SK-N-SH (cell line): Measurements from ENCODE around the gene ZDHHC24. TPM values are rescaled to one million over a fixed set of nuclear protein-coding genes. Genes with fewer than 3 reads are reported as not detected.

ENCODE experiments used
- CTCF ChIA-PET: fragments of 300-600, 350-600 bp; formaldehyde crosslinking; extraction: SDS; loops from one replicate; lab custom pipeline; 2021; lab: Yijun Ruan, JAX
- POLR2A ChIA-PET: fragments of 350-600 bp; sonication (Branson Sonifier 250); formaldehyde crosslinking; extraction: SDS; loops from one replicate; lab custom pipeline; 2020; ENCODE audit warnings: antibody characterized with exemption, inconsistent platforms; lab: Yijun Ruan, JAX
- DNase-seq: peaks from one replicate; pipeline ENCODE4 v3.0.0; 2012
- H2AFZ ChIP-seq: fragments of 200-600 bp; sonication (generic); 2 replicates; pipeline ENCODE4 v1.8.1; 2016; ENCODE audit warnings: antibody characterized with exemption, mild to moderate bottlenecking, low read depth
- H3F3A ChIP-seq: fragments of 200-600 bp; sonication (generic); replicated peaks from 2 replicates; pipeline ENCODE3; 2016; ENCODE audit warnings: antibody characterized with exemption, mild to moderate bottlenecking; ENCODE audit not compliant: insufficient read depth
- H3K27ac ChIP-seq, 2 experiments: fragments of 200-500 bp in 1 of 2; fragments of 200-600 bp in 1 of 2; sonication (Bioruptor generic) in 1 of 2; sonication (generic), shearing (Covaris generic) in 1 of 2; 2 replicates each; pipeline versions ENCODE4 v1.5.1 to v1.6.1; 2014 to 2016; ENCODE audit warnings: low read depth in 2 of 2, inconsistent platforms in 1 of 2, low read length in 1 of 2, mild to moderate bottlenecking in 1 of 2, mixed read lengths in 1 of 2
- H3K27me3 ChIP-seq: fragments of 200-600 bp; sonication (generic), shearing (Covaris generic); 2 replicates; pipeline ENCODE4 v1.6.1; 2016; ENCODE audit warnings: mixed run types; ENCODE audit not compliant: insufficient read depth
- H3K36me3 ChIP-seq, 2 experiments: fragments of 200-500 bp in 1 of 2; fragments of 200-600 bp in 1 of 2; sonication (Bioruptor generic) in 1 of 2; sonication (generic) in 1 of 2; replicated peaks in 1 of 2; 2 replicates each; pipeline versions ENCODE3 to v1.5.1; 2014 to 2016; ENCODE audit warnings: low read length in 1 of 2, mild to moderate bottlenecking in 1 of 2; ENCODE audit not compliant: insufficient read depth in 2 of 2, control insufficient read depth in 1 of 2
- H3K4me1 ChIP-seq, 2 experiments: fragments of 200-500 bp in 1 of 2; fragments of 200-600 bp in 1 of 2; sonication (Bioruptor generic) in 1 of 2; sonication (generic), shearing (Covaris generic) in 1 of 2; 2 replicates each; pipeline versions ENCODE4 v1.5.1 to v1.6.1; 2014 to 2016; ENCODE audit warnings: low read depth in 1 of 2, low read length in 1 of 2, mixed run types in 1 of 2; ENCODE audit not compliant: insufficient read depth in 2 of 2, control insufficient read depth in 1 of 2
- H3K4me2 ChIP-seq: fragments of 200-600 bp; sonication (generic), shearing (Covaris generic); 2 replicates; pipeline ENCODE4 v1.6.1; 2017; ENCODE audit warnings: mixed run types
- H3K4me3 ChIP-seq, 2 experiments: fragments of 200-500 bp in 1 of 2; fragments of 200-600 bp in 1 of 2; sonication (Bioruptor generic) in 1 of 2; sonication (generic), shearing (Covaris generic) in 1 of 2; 2 replicates each; pipeline versions ENCODE4 v1.5.1 to v1.8.1; 2014 to 2016; ENCODE audit warnings: low read depth in 2 of 2, inconsistent platforms in 1 of 2, low read length in 1 of 2, mild to moderate bottlenecking in 1 of 2, mixed read lengths in 1 of 2, moderate library complexity in 1 of 2
- H3K79me2 ChIP-seq: fragments of 200-600 bp; sonication (generic); 2 replicates; pipeline ENCODE4 v1.8.1; 2017; ENCODE audit warnings: mild to moderate bottlenecking; ENCODE audit not compliant: insufficient read depth
- H3K9ac ChIP-seq: fragments of 200-600 bp; sonication (generic); 2 replicates; pipeline ENCODE4 v1.6.1; 2017; ENCODE audit warnings: mixed run types
- H3K9me2 ChIP-seq: fragments of 200-600 bp; sonication (generic); 2 replicates; pipeline ENCODE4 v1.6.1; 2017; ENCODE audit warnings: mixed run types
- H3K9me3 ChIP-seq: fragments of 200-600 bp; sonication (generic); 2 replicates; pipeline ENCODE4 v1.6.1; 2017; ENCODE audit warnings: mixed run types, mild to moderate bottlenecking, moderate library complexity
- H4K20me1 ChIP-seq: fragments of 200-600 bp; sonication (generic); 2 replicates; pipeline ENCODE4 v1.6.1; 2017; ENCODE audit warnings: mild to moderate bottlenecking, mixed run types; ENCODE audit not compliant: insufficient read depth
- CHD2 ChIP-seq: fragments of 150-350 bp; IDR thresholded peaks from 2 replicates; pipeline ENCODE4 v1.6.1; 2018; ENCODE audit warnings: low read length; ENCODE audit not compliant: partially characterized antibody
- ELF1 ChIP-seq: IDR thresholded peaks from 2 replicates; pipeline ENCODE4 v1.4.0; 2012
- EZH2phosphoT487 ChIP-seq: fragments of 200-600 bp; sonication (generic); IDR thresholded peaks from 2 replicates; pipeline ENCODE4 v1.6.1; 2017; ENCODE audit warnings: low read depth, mixed run types, mild to moderate bottlenecking, antibody characterized with exemption, moderate library complexity, borderline replicate concordance
- RAD21 ChIP-seq: IDR thresholded peaks from 2 replicates; pipeline ENCODE4 v1.6.1; 2012; ENCODE audit warnings: mild to moderate bottlenecking, low read length
- RFX5 ChIP-seq: IDR thresholded peaks from 2 replicates; pipeline ENCODE4 v1.6.1; 2012; ENCODE audit warnings: mild to moderate bottlenecking, improper control_type of control experiment, low read length
- TEAD4 ChIP-seq: IDR thresholded peaks from 2 replicates; pipeline ENCODE4 v1.4.0; 2012; ENCODE audit warnings: mild to moderate bottlenecking, borderline replicate concordance; ENCODE audit not compliant: insufficient read depth
- YY1 ChIP-seq: IDR thresholded peaks from 2 replicates; pipeline ENCODE4 v1.4.0; 2012; ENCODE audit warnings: low read depth, mild to moderate bottlenecking
- WGBS: methylation state at CpG from one replicate; pipeline ENCODE4 v1.1.6; 2017; ENCODE audit warnings: low lambda C conversion rate; 5-methylcytosine and 5-hydroxymethylcytosine counted together
- polyA plus RNA-seq, 3 experiments: library from polyadenylated mRNA; depleted of rRNA; stranded (reverse); fragments of >200 nt; gene quantifications; 2 replicates each; pipeline ENCODE4 v1.2.3, GENCODE V29; 2012
- TF ChIP-seq, protein P1 (sequence below): fragments of 150-350 bp; IDR thresholded peaks from 2 replicates; pipeline ENCODE4 v1.6.1; 2016; ENCODE audit warnings: mild to moderate bottlenecking, low read depth, low read length
- TF ChIP-seq, protein P2 (sequence below): IDR thresholded peaks from 2 replicates; pipeline ENCODE4 v1.4.0; 2012; ENCODE audit warnings: low read depth, borderline replicate concordance
- TF ChIP-seq, protein P3 (sequence below): IDR thresholded peaks from 2 replicates; pipeline ENCODE4; 2012
- TF ChIP-seq, protein P4 (sequence below): IDR thresholded peaks from 2 replicates; pipeline ENCODE4 v1.4.0; 2012; ENCODE audit warnings: low read depth

ZDHHC24 gene
- polyA plus RNA-seq, 1 of the 3 experiments (the other 2 are of a cell fraction): 13.1 TPM

DNA sequence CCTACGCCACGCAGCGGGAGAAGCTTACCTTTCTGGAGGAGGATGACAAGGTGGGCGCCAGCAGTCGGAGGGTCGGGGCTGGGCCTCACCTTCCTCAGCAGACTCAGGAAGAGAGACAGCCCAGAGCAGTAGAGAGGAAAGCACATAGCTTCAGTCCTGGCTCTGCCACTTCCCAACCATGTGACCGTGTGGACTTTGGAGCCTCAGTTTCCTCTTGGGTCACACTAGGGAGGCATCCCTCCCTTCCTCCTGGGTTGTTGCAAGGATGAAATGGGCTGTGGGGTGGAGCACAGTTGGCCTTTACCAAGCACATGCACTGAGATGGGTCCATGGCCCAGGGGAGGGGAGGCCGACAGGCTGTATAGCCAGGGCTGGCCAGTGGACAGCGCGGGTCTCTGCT, 52.7 kb downstream of the ZDHHC24 start (continued):
- TF ChIP-seq, protein P1, sequence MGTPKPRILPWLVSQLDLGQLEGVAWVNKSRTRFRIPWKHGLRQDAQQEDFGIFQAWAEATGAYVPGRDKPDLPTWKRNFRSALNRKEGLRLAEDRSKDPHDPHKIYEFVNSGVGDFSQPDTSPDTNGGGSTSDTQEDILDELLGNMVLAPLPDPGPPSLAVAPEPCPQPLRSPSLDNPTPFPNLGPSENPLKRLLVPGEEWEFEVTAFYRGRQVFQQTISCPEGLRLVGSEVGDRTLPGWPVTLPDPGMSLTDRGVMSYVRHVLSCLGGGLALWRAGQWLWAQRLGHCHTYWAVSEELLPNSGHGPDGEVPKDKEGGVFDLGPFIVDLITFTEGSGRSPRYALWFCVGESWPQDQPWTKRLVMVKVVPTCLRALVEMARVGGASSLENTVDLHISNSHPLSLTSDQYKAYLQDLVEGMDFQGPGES: no peak
- no peak for TF ChIP-seq EZH2phosphoT487

DNA sequence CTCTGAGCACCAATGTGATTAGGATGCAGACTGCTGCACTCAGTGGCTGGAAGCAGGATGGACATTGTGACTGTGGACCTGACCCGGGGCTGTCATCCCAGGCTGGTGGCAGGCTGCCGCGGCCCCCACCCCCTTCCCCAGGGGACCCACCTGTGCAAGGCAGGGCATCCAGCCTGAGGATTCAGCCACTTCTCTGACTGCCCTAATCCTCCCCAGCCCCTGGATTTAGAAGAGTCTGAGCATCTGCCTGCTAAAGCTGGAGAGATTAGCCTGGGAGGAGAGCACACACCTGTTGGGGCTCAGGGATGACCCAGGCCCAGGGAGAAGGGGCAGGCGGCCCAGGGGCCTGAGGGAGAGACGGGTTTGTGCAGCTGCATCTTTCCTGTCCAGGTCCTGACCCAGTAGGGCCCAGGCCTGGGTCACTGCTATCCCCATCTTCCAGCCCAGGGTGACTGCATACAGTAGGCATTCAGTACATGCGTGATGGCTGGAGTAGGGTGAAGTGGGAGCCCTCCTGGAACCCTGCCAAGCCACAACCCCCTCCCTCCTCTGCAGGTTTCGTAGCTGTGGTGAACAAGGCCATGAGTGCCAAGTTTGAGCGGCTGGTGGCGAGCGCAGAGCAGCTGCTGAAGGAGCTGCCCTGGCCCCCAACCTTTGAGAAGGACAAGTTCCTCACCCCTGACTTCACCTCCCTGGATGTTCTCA, 53.5 kb downstream of the ZDHHC24 start:
- Histone ChIP-seq H3K4me3 (no peak overlapping the region), H3K27ac (no peak overlapping the region), H3K36me3 (peaks cover 0 to 46% of the 10 kb centered on the region in 2 experiments)
- DNase-seq: no peak
- no peak for TF ChIP-seq CHD2
- TF ChIP-seq, protein P2, sequence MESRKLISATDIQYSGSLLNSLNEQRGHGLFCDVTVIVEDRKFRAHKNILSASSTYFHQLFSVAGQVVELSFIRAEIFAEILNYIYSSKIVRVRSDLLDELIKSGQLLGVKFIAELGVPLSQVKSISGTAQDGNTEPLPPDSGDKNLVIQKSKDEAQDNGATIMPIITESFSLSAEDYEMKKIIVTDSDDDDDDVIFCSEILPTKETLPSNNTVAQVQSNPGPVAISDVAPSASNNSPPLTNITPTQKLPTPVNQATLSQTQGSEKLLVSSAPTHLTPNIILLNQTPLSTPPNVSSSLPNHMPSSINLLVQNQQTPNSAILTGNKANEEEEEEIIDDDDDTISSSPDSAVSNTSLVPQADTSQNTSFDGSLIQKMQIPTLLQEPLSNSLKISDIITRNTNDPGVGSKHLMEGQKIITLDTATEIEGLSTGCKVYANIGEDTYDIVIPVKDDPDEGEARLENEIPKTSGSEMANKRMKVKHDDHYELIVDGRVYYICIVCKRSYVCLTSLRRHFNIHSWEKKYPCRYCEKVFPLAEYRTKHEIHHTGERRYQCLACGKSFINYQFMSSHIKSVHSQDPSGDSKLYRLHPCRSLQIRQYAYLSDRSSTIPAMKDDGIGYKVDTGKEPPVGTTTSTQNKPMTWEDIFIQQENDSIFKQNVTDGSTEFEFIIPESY: no peak
- TF ChIP-seq TEAD4: no peak
- no peak for TF ChIP-seq ELF1
- TF ChIP-seq, protein P3, sequence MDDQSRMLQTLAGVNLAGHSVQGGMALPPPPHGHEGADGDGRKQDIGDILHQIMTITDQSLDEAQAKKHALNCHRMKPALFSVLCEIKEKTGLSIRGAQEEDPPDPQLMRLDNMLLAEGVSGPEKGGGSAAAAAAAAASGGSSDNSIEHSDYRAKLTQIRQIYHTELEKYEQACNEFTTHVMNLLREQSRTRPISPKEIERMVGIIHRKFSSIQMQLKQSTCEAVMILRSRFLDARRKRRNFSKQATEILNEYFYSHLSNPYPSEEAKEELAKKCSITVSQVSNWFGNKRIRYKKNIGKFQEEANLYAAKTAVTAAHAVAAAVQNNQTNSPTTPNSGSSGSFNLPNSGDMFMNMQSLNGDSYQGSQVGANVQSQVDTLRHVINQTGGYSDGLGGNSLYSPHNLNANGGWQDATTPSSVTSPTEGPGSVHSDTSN: no peak
- TF ChIP-seq RFX5: no peak
- TF ChIP-seq, protein P4, sequence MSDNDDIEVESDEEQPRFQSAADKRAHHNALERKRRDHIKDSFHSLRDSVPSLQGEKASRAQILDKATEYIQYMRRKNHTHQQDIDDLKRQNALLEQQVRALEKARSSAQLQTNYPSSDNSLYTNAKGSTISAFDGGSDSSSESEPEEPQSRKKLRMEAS: no peak
- no peak for TF ChIP-seq RAD21
- TF ChIP-seq YY1: no peak
- TF ChIP-seq, all 33 proteins: peak for 0
- Histone ChIP-seq H3F3A (no peaks in the 10 kb centered on the region), H4K20me1 (no peaks in the 10 kb centered on the region), H3K4me1 (no peaks in the 10 kb centered on the region), H3K79me2 (no peaks in the 10 kb centered on the region), H3K9me3 (no peaks in the 10 kb centered on the region), H2AFZ (no peak overlapping the region), H3K4me2 (no peak overlapping the region), H3K9me2 (no peaks in the 10 kb centered on the region), H3K27me3 (no peaks in the 10 kb centered on the region), H3K9ac (no peak overlapping the region)
- ChIA-PET CTCF (interaction anchor here (0.9 to 2.7 kb wide), 5 partner anchors 8 to 193 kb away, joined by 3 to 8 read pairs (median 5); partner anchors contain the start of genes DPP3 and RBM4B), POLR2A (no interaction called here)
- WGBS: 100% methylated on average over 3 of the region's 10 CpGs
